ENCODE data around the gene BLTP2. TPM values are rescaled to one million over a fixed set of nuclear protein-coding genes. Genes with fewer than 3 reads are reported as not detected.
A peak's percentile ranks its signal among the peaks of the same experiment; 100 is the strongest.

The BLTP2 gene
- total RNA-seq, 1 donor from 2014 or later, result 182 TPM

DNA sequence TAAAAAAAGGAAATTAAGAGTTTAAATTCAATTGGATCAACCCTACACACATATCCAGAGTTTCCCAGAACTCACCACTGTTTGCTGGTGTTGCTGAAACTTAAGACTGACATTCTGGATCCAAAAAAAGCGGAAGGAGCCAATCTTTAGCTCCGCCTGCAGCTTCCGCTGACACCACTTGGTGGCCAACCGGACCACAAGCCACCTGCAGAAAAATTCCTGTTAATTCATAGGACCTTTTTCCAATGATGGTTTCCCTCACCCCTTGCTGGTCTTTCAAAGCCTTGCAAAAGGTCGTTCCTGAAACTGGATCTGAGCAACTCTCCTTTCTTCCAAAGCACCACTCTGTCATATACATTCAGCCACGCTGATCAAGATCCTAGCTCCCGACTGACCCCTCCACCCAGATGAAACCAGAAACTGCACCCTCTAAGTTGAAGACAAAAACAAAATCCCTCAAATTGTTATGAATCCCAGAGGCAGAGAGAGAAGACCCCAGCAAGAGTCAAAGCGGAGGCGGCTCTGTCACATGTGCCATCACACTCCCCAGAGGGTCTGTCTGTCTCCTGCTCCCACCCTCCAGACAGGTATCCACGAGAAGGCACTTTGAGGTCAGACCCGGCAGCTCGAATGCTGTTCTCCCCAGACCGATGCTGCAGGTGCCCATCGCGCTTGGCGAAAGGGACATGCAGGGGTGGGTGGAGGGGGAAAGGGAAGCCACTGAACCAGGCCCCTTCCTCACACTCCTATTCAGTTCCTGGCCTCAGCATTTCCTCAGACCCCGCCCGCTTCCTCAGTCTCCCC lies 773 bp downstream of the BLTP2 start:
- Mint-ChIP-seq H3K4me3 (peak overlapping the region; percentile 97), H3K9me3 (no peaks in the 10 kb centered on the region), H3K4me1 (peaks cover 40% of the 10 kb centered on the region), H3K27ac (peak overlapping the region; percentile 91), H3K27me3 (no peaks in the 10 kb centered on the region), H3K36me3 (ENCODE audit: low read depth) (peaks cover 60% of the 10 kb centered on the region)
- DNase-seq, result peak; percentile 28
- intact Hi-C loops (cut with micrococcal nuclease), result loop anchor here (2.0 kb wide), 2 partner anchors 67 to 75 kb away; partner anchors contain the start of genes ALDOC and RPL23A
- POLR2A ChIA-PET, result interaction anchor here (0.6 to 5.1 kb wide), 24 partner anchors 8 to 495 kb away, joined by 3 to 100 read pairs (median 8); partner anchors contain the start of genes ALDOC, FAM222B, IFT20 and NEK8
- CTCF ChIA-PET, result interaction anchor here (0.6 to 2.0 kb wide), 9 partner anchors 18 to 473 kb away, joined by 3 to 10 read pairs (median 5); partner anchors contain the start of genes SDF2 and SUPT6H
- TF ChIP-seq, protein P1, sequence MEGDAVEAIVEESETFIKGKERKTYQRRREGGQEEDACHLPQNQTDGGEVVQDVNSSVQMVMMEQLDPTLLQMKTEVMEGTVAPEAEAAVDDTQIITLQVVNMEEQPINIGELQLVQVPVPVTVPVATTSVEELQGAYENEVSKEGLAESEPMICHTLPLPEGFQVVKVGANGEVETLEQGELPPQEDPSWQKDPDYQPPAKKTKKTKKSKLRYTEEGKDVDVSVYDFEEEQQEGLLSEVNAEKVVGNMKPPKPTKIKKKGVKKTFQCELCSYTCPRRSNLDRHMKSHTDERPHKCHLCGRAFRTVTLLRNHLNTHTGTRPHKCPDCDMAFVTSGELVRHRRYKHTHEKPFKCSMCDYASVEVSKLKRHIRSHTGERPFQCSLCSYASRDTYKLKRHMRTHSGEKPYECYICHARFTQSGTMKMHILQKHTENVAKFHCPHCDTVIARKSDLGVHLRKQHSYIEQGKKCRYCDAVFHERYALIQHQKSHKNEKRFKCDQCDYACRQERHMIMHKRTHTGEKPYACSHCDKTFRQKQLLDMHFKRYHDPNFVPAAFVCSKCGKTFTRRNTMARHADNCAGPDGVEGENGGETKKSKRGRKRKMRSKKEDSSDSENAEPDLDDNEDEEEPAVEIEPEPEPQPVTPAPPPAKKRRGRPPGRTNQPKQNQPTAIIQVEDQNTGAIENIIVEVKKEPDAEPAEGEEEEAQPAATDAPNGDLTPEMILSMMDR (IDR thresholded peaks at IDR 0.05), result no peak
- peak; percentile 3 for ATAC-seq (ENCODE audit: low read depth)

DNA sequence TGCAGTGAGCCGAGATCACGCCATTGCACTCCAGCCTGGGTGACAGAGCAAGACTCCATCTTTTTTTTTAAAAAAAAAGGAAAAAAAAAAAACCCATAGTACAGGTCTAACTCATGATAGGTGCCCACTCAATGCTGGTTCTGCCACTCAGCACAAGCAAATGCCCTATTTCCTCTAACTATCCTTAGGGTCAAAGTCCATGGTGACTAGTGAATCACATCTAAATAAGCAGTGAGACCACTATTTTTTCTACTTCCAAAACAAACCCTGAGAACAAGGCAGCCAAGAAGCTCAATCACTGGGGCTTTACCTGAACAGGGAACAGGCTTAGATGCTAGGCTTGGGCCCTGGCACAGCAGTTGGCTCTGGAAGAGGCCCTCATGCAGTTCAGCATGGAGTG lies 3.4 kb downstream of the BLTP2 start:
- no peaks in the 10 kb centered on the region for H3K27me3 Mint-ChIP-seq
- TF ChIP-seq, protein P1 (IDR thresholded peaks at IDR 0.05), result no peak
- intact Hi-C loops (cut with micrococcal nuclease), result no loop called here
- ATAC-seq (ENCODE audit: low read depth), result no peak
- H3K27ac Mint-ChIP-seq, result no peak overlapping the region
- H3K9me3 Mint-ChIP-seq, result no peaks in the 10 kb centered on the region
- POLR2A ChIA-PET, result no interaction called here
- no peak for DNase-seq
- CTCF ChIA-PET, result no interaction called here
- peaks cover 34% of the 10 kb centered on the region for H3K4me1 Mint-ChIP-seq
- H3K4me3 Mint-ChIP-seq, result no peak overlapping the region
- peaks cover 72% of the 10 kb centered on the region for H3K36me3 Mint-ChIP-seq (ENCODE audit: low read depth)

DNA sequence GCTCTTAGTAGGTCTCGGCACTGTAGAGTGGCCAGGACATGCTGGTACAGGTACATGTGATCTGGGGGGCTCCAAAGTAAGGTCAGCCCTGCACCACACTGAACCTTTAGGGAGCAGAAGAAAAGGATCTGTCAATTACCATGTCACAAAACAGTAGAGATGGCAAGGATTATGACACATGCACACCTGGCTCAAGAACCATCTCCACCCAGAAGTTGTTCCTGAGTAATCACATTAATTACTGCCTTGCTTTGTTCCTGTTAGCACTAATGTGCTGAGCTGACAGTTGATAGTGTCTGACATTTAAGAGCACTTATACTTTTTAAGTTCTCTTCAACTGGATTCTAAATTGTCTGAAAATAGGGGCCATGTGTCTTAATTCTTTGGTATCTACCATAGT lies 9.5 kb downstream of the BLTP2 start:
- TF ChIP-seq, protein P1 (IDR thresholded peaks at IDR 0.05), result no peak
- H3K27ac Mint-ChIP-seq, result no peak overlapping the region
- ChIA-PET POLR2A (interaction anchor here (1.5 kb wide), 1 partner anchor 9 kb away, joined by 7 read pairs; the partner anchor contains the start of gene BLTP2), CTCF (no interaction called here)
- peaks cover 97% of the 10 kb centered on the region for H3K36me3 Mint-ChIP-seq (ENCODE audit: low read depth)
- no peaks in the 10 kb centered on the region for H3K27me3 Mint-ChIP-seq
- no peak for DNase-seq
- intact Hi-C loops (cut with micrococcal nuclease), result no loop called here
- no peaks in the 10 kb centered on the region for H3K9me3 Mint-ChIP-seq
- no peak overlapping the region for H3K4me3 Mint-ChIP-seq
- H3K4me1 Mint-ChIP-seq, result no peaks in the 10 kb centered on the region
- no peak for ATAC-seq (ENCODE audit: low read depth)

DNA sequence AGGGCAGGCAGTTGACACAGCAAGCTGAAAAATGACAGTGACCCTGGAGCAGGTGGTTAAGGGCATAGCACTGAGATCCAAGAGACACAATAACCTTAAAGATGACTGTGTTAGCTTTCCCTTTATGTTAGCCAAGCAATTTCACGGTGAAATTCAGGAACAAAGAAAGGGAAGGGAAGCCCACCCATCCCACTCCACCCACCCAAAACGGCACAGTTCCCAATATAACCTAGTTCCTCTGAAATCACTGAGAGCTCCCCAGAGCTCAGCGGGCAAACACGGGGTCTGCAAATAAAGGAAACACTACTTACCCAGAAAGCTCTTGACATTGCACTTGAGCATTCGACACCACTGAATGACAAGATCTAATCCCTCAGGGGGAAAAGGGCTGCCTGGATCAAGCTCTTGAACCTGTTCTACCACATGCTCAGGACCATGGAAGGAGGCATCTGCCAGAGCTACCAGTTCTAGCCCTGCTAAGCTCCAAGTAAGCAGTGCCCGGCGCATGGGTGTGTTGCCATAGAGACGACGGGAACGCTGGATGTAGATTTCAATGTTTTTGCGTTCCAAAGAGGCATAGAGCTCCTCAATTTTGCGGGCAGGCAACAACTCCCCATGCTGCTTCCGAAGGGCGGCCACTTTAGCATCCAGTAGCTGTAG lies 10.6 kb downstream of the BLTP2 start:
- CTCF ChIA-PET, result interaction anchor here (1.5 kb wide), 1 partner anchor 11 kb away, joined by 4 read pairs; the partner anchor contains the start of gene BLTP2
- no peak for DNase-seq
- intact Hi-C loops (cut with micrococcal nuclease), result no loop called here
- POLR2A ChIA-PET, result interaction anchor here (0.6 to 2.0 kb wide), 3 partner anchors 10 to 258 kb away, joined by 3 to 10 read pairs (median 4); partner anchors contain the start of gene BLTP2
- H3K27me3 Mint-ChIP-seq, result no peaks in the 10 kb centered on the region
- H3K4me1 Mint-ChIP-seq, result no peaks in the 10 kb centered on the region
- no peak for ATAC-seq (ENCODE audit: low read depth)
- no peak overlapping the region for H3K27ac Mint-ChIP-seq
- H3K4me3 Mint-ChIP-seq, result no peak overlapping the region
- H3K36me3 Mint-ChIP-seq (ENCODE audit: low read depth), result peaks cover 92% of the 10 kb centered on the region
- TF ChIP-seq, protein P1 (IDR thresholded peaks at IDR 0.05), result no peak
- H3K9me3 Mint-ChIP-seq, result no peaks in the 10 kb centered on the region

DNA sequence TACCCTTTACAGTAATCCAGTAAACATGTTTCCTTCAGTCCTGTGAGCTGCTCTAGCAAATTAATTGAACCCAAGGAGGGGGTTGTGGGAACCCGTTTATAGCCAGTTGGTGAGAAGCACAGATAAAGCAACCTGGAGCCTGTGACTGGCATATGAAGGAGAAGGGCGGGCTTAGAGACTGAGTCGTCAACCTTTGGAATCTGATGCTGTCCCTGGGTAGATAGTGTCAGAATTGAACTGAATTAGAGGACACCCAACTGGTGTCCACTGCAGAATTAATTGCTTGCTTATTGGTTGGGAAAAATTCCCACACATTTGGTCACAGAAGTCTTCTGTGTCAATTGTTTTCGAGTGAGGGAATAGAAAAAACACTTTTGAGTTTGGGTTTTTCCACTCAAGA lies 18.1 kb downstream of the BLTP2 start:
- Mint-ChIP-seq H3K36me3 (ENCODE audit: low read depth) (peaks cover 76% of the 10 kb centered on the region), H3K27me3 (no peaks in the 10 kb centered on the region), H3K27ac (no peak overlapping the region), H3K4me1 (no peaks in the 10 kb centered on the region), H3K9me3 (no peaks in the 10 kb centered on the region), H3K4me3 (no peak overlapping the region)
- POLR2A ChIA-PET, result interaction anchor here (0.6 kb wide), 1 partner anchor 21 kb away, joined by 3 read pairs; no protein-coding TSS in a partner anchor
- CTCF ChIA-PET, result no interaction called here
- intact Hi-C loops (cut with micrococcal nuclease), result no loop called here
- DNase-seq (no peak), ATAC-seq (ENCODE audit: low read depth) (no peak)
- TF ChIP-seq, protein P1 (IDR thresholded peaks at IDR 0.05), result no peak

All from activated B cell treated with CpG ODN at 0.5 μM for 24 hours (primary cell).